NCI-H1048 (cell line): ENCODE results near the gene CMIP.

Experiments
- DNase-seq: peaks from one replicate; lab custom pipeline; 2025; lab: John Stamatoyannopoulos, UW

CMIP gene

DNA sequence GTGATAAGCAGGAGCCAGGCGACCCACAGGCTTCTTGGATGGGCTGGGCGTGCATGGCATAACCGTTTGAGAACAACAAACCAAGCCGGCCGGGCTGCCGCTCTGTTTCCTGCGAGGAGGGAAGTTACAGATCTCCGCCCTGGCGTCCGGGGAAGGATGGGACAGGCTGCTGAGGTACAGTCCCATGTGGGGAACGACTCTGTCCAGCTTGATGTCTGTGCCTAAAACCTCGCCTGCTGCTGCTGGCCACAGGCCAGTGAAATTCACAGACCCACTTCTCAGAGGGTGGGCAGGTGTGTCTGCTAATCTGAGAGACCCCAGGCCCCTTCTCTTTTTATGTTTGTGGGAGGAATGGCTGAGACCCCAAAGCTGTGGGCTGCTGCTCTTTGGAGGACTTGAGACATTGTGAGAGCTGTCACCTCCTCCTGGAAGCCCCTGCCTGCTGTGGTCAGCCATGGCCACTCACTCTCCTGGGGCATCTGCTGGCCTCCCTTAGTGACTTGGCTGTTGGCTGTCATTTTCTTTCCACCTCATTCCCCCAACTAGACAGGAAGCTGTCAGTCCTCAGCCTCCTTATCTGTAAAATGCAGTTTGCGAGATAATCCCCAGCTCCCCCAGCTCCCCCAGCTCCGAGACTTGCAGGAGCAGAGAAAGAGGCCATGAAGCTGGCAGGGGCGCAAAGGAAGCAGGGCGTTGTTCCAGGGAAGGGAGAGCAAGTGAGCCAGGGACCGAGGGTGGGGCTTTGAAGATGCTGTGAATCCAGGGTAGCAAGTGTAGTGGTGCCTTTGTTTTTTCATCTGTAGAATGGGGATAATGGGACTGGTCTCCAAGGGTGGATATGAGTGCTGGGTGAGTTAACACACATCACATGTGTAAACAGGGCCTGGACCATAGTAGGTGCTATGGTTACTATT lies 51.0 kb downstream of the CMIP start:
- DNase-seq: no peak

DNA sequence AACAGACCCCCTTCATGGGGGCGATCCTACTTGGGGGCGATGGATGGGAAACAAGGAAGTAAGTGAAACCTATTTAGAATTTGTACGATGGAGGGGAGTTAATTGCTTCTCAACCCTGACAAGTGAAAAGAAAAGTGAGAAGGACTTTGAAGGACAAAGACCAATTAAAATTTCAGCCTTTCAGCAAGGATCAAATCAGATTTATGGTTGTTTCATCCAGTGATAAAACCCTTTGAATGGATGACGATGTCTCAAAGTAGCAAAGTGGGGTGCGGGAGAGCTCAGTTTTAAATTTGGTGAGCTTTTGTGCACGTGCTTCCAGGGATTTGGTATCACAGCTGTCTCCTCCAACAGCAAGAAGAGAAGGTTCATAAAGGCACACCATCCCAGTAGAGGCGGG lies 51.7 kb downstream of the CMIP start:
- no peak for DNase-seq

DNA sequence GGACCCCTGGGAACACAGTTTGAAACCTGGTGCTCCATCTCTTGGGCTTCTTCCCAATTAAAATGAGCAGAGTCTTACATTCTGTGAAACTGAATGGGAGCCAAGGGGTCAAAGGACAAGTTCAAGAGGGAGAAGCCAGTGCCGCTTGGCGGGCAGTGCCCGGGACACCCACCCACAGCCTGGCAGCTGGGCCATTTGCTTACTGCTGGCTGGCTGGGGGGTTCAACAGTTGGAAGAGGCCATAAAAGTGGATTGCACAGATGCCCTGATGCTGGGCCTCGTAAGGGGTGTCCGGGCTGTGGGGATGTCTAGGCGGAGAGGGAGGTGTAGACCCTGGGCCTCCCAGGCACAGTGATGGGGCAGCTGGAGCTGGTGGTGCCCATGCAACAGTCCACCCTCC lies 52.1 kb downstream of the CMIP start:
- DNase-seq: no peak

DNA sequence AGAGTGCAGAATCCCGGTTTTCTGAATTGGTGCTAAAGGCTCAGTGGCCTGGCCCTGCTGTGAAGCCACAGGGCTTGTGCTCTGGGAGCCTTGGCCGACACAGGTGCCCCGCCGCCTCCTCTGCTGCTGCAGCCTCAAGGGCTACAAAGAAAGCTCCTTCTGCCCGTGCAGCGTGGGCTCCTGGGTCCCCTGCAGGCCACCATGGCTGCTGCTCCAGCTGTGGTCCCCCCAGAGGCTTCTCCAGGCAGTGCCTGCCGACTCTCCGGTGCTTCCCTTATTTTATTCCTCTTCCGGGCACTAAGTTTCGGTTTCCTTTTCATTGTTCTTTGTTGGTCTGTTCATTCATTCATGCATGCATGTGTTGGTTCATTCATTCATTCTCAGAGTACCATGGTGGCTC lies 53.1 kb downstream of the CMIP start:
- no peak for DNase-seq

DNA sequence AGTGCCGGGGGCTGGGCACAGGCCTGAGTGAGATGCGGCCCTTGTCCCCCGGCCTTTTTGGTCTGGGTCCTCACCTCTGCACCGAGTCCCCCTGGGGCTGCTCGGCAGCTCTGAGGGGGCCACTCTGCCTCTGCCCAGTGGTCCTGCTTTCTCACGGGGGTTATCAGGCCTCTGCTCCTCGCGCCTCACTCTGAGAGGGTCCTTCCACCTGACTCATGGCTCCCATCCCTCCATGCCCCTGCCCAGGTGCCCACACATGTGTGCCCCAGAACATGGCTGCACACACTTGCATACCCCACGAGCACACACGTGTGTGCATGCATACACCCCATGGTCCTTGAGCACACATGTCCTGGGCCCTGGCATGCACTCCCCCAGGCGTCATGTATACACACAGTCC lies 53.7 kb downstream of the CMIP start:
- DNase-seq: no peak

DNA sequence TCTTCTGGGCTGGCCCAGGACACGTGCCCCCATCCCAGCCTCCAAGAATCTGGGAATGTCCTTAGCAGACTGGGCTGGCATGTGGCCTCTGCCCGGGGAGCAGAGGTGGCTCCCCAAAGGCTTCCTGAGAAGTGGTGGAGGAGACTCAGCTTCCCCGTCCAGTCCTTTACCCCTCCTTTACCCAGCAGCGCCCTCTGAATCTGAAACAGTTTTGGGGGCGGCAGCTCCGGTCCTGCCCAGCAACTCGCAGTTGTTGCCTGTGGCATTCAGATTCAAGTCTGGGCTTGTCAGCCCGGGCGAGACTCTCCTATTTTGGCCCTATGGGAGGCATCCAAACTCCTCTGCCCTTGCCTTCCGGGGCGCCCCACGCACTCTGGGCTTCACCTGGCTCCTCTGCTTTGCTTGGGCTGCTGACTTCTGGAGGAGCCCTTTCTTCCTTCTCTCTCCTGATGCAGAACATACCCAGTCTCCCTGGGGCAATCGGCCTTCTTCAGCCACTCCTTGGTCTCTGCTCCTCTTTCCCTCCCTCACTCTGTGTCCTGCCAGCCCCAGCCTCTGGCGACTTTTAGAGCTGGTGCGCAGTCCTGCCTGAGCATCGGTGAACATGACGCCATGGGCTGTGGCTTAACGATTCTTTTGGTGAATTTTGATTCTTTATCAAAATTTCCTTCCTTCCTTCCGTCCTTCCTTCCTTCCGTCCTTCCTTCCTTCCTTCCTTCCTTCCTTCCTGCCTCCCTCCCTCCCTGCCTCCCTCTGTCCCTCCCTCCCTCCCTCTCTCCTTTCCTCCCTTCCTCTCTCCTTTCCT lies 55.2 kb downstream of the CMIP start:
- no peak for DNase-seq

DNA sequence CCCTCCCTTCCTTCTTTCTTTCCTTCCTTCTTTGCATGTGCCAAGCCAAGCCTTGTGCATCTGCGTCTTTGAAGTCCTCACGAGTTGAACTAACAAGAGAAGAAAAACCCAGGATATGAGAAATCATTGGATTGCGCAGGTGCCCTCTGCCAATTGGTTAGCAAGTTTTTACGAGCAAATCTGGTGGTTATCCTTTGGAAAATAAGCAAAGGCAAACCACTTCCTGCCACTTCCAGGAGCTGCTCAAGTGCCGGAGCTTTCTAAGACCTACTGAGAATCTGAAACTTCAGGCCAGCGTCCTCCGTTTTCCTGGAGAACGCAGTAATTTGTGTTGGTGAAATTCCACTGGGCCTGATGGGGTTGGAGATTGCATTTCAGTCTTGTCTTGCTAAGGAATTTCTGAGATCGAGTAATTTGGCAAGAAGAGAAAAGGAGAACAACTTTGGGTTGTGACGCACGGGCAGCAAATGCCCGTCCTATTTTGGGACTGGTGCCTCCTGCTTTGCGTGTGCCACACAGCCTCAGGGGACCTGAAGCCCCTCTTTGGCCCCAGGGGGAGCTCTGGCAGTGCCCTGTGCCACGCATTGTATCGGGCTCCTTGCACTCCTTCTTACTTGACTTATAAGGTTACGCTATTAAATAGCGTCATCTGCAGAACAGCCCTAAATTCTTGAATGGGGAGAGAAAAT lies 56.4 kb downstream of the CMIP start:
- DNase-seq: no peak

DNA sequence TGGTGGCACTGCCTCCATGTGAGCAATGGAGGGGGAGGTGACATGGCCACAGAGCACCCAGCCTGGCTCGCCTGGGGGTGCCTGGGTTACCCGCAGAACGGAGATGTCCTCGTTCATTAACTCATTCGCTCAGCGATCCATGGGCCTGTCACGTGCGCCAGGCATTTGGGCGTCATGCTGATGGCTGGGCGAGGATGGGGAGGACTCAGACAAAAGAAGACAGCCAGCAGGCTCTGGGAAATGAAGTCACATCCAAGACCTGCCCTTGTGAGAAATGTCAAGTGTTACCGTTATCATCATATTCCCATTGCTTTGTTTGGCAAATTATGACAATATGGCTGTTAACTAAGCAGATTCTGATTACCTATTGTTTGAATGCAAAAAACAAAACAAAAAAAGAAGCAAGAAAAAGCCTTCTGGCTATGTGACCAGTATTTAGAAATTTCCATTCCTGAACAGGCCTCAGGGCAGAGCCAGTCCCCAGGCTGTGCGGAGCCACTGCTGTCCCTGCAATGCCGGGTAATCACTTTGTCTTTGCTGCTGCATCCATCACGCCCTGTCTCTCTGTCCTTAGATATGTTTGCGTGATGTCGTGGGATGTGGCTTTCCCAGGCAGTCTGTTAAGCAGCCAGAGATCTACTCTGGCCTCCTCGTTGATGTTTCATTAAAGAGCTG lies 57.9 kb downstream of the CMIP start:
- no peak for DNase-seq

DNA sequence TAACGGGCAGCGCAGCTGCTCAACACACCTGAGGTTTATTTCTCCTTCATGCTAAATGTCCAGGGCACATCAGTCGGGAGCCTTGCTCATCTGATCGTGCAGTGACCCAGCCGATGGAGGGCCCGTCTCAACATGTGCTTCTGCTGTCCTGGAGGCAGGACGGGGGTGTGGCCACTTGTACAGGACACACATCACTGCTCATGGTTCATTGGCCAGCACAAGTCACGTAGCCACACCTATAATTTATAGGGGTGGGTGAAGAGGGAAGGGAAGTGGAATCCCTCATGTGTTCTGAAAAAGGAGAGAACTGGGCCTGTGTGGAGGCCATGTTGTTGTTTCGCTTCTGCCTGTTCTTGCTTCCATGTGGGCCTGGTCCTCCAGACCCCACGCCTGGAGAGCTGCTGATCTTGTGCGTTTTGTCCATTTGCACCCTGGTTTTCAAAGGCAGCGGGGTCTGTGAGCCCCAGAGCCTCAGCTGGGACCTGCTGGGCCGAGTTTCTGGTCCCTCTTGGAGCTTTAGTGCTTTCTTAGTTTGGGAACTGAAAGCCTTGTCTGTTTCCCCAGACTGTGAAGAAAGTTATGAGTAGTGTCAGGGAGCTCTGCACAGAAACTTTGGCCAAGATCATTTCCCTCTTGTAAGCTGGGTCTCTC lies 60.5 kb downstream of the CMIP start:
- no peak for DNase-seq

DNA sequence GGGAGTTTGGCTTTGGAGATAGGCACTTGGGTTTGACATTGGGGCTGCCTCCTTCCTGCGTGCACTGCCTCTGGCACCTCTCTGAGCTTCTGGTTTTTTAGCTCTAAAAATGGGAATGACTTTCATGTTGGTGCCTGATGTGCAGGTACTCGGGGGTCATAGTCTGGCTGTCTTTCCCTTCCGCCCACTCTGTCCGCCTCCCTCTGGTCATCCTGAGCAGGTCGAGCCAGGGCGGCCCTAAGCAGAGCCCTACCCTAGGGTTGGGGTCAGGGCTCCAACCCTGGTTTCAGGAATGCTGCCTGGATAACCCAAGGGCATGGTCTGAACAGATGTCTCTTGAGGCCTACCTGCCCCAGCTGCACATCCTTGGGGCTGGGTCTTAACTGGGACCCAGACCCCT lies 64.8 kb downstream of the CMIP start:
- no peak for DNase-seq

DNA sequence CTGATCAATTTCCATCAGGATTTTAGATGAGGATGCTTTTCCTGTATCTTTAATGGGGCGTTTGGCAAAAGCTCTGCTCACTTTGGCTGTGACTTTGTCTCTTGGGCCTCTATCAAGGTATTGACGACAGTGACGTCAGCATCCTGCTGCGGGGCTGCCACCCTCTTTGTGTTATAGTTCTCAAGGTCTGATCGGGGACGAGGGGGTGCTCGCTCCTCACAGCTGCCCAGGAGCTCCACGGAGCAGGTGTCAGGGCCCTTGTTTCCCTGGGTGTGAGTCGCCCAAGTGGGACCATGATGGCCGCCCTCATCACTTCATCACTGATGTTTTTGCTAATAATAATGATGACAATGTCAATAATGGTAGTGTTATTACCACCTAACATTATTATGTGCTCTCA lies 65.4 kb downstream of the CMIP start:
- no peak for DNase-seq

DNA sequence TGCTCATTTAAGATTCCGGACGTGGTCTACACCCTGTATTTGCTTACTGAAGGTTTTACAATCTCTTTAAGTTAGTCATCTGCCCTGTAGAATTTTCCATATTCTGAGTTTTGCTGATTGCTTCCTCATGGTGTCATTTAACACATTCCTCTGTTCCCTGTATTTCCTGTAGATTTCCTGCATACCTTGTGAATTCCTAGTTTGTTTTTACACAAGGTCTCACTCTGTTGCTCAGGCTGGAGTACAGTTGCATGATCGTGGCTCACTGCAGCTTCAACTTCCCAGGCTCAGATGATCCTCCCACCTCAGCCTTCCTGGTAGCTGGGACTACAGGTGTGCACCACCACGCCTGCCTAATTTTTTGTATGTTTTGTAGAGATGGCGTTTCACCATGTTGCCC lies 66.8 kb downstream of the CMIP start:
- no peak for DNase-seq

DNA sequence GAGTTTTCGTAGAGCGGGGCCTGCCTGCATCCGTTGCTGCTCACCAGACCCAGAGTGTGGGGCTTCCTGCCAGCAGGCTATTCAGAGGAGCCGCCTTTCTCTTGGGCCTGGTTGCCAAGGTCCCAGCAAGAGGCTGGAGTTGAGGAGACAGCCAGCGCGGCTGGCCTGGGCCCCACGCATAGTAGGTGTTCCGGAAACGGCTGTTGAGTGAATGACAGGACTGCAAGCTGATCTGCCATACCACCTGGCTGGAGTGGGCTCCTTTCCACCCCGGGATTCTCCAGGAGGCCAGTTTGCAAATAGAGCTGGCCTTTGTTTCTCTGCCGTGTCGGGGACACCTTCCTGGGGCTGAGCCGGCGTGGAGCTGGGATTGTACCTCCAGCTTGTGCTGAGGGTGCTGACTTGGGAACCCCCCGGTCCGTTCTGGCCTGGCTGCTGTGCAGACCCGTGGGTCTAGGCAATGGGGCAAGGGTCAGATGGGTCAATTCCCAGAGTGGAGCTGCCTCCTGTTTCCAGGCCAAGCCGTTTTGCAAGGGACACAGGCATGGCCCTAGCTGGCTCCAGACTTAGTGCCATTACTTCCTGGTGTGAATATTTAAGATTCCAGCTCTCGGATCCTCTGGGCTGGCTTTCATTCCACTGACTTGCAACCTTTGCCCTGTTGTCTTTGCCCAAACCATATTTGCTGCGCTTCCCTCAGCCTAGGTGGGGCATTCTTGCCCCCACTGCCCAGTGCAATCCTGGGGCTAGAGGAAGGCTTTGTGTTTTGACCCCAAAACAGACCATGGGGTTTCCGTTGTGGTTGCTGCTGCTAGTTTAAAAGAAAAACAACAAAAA lies 68.8 kb downstream of the CMIP start:
- no peak for DNase-seq

DNA sequence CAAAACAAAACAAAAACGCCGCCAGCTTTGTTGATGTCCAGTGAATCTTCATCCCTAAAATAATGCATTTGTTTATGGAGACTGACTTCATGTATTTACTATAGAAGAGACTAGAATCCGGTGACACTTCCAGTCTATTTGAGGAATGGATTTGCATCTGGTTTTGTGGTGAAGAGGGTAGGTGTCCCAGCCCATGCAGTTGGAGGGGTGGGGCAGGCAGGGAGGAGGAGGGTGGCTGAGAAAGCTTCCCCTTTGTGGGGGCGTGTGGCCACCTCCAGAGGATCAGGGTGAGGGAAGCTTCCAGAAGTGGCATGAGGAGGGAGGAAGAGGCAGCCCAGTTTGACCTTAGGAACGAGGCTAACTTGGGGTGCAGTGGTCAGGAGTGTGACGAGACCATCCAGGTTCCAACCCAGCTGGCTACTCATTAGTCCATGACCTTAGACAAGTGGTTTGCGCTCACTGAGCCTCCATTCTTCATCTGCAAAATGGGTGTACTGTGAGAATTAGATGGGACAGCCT lies 69.5 kb downstream of the CMIP start:
- no peak for DNase-seq

DNA sequence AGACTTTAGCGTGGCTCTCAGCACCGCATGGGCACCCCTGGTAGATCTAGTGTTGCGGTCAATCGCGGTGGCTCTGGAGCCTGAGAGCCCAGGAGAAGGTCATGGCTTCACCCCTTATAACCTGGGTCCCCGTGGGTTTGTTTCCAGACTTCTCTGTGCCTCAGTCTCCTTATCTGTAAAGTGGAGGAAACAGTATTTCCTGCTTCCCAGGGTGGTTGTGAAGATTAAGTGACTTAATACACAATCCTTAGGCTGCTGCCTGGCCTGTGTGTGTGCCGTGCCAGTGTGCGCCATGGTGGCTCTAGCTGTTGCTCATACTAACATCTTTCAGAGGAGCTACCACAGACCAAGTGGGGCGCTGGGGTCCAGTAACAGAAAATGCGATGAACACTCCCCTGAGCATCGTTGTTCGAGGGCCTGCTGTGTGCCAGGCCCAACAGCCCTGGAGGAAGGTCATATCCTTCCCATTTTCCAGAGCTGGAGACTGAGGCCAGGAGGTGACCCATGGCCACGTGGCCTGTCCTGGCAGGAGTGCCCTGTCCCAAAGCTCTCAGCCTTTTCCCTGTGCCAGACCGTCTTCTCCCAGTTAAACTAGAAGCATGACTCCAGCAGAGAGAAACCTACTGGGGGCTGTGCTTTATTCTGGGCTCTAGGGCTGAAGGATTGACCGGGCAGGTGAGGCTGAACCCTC lies 70.1 kb downstream of the CMIP start:
- no peak for DNase-seq

DNA sequence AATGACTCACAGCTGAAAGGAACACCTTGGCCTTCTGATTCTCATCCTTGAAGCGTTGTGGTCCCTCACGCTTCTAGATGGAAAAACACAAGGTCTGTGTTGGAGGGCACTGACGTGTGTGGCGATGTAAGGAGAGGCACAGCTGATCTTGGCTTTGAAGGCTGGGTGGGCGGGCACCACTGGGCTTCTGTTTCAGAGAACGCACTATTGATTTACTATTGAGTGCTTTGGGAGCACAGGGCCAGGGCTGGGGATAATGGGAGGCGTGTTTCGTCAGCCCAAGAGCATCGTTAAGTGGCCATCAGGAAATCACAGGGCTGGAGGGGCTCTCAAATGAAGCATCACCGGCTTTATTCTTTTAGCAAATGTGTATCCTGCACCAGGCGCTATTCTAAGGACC lies 70.7 kb downstream of the CMIP start:
- DNase-seq: no peak

DNA sequence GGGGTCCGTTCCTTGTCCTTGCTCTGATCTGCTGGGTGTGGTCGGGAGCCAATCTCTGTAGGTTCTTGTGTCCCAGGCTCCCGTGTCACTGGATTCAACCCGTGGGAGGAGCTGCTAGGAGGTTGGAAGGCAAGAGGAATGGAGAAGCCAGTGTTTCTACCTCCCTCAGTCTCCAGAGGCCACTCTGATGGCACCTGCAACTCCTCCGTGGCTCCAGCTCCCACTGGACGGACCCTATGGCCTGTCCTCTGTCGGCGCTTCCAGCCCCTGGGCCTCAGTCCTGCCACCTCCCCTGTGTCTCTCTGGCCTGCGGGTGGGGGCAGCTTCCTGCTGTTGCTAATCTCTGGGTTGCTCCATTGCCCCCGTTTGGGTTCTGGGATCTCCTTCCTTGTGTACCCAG lies 71.1 kb downstream of the CMIP start:
- no peak for DNase-seq

DNA sequence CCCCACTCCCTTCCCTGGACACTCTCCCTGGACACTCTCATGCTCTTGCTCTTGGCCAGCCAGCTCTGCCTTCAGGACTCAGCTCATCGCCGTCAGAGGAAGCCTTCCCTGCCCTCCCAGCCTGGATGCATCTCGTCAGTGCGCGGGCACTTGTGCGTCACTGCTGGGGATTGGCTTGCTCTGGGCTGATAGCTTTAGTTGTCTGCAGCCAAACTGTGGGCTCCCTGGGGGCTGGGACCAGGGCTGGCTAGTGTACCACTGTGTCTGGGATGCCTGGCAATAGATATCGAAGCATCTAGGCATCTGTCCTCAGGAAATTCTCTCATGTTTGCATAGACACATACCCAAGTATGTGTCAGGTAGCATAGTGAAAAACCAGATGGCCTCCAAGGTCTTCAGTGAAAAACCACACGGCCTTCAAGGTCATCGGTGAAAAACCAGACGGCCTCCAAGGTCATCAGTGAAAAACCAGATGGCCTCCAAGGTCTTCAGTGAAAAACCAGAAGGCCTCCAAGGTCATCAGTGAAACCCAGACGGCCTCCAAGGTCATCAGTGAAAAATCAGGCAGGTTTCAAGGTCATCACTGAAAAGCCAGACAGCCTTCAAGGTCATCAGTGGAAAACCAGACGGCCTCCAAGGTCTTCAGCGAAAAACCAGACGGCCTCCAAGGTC lies 72.0 kb downstream of the CMIP start:
- DNase-seq: no peak

DNA sequence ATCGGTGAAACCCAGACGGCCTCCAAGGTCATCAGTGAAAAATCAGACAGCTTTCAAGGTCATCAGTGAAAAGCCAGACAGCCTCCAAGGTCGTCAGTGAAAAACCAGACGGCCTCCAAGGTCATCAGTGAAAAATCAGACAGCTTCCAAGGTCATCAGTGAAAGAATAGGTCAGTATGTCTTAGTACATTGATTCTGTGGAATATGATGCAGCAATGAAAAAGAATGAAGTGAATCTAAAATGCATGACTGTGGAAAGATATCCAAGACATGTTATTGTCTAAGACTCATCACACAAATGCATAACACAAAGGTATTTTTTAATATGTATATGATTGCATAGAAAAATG lies 72.5 kb downstream of the CMIP start:
- DNase-seq: no peak
